GM12878 (cell line): ENCODE results near the gene GYPC. TPM values are rescaled to one million over a fixed set of nuclear protein-coding genes. Genes with fewer than 3 reads are reported as not detected.

Experiments
- ATAC-seq: fragments of 200-7000 bp; cut with Tn5 transposase; 3 replicates; pipeline ENCODE4 v1.9.1; 2020; ENCODE audit warnings: mild to moderate bottlenecking, moderate library complexity
- BruUV-seq: library from RNA; stranded (reverse); fragments of 400-500 nt; replicated peaks from 2 replicates; lab custom pipeline; 2021; lab: Mats Ljungman, UMichigan
- CTCF ChIA-PET: fragments of 300-600 bp; sonication (Branson Sonifier 250); formaldehyde crosslinking; extraction: SDS; loops from one replicate; lab custom pipeline; 2021; ENCODE audit warnings: inconsistent platforms; lab: Yijun Ruan, JAX
- POLR2A ChIA-PET: fragments of 350-600 bp; formaldehyde crosslinking; extraction: SDS; loops from one replicate; lab custom pipeline; 2021; ENCODE audit warnings: inconsistent platforms; lab: Charles Lee
- RAD21 ChIA-PET: fragments of 300-600 bp; sonication (Branson Sonifier 250); formaldehyde crosslinking; loops from one replicate; lab custom pipeline; 2023; ENCODE audit warnings: antibody characterized with exemption; ENCODE audit not compliant: unreplicated experiment; lab: Charles Lee
- SMC1A ChIA-PET: fragments of 300-600 bp; sonication (Branson Sonifier 250); formaldehyde crosslinking; loops from one replicate; lab custom pipeline; 2023; ENCODE audit not compliant: unreplicated experiment, uncharacterized antibody; lab: Charles Lee
- DNase-seq: peaks from one replicate; pipeline ENCODE4 v3.0.0-alpha.2; 2011; ENCODE audit warnings: low read depth, low spot score
- FAIRE-seq: peaks from 3 replicates; lab custom pipeline; 2011; peaks lifted over from hg19 to GRCh38; lab: Jason Lieb, UNC
- H2AFZ ChIP-seq: 2 replicates; pipeline ENCODE4 v1.6.0; 2011; ENCODE audit warnings: low read depth, low read length, control low read depth; ENCODE audit not compliant: control insufficient read depth
- H3K27ac ChIP-seq: 2 replicates; pipeline ENCODE4 v1.5.1; 2011; ENCODE audit warnings: control low read depth; ENCODE audit not compliant: control insufficient read depth, insufficient read depth
- H3K27me3 ChIP-seq, 2 experiments: replicated peaks in 1 of 2; 2 replicates each; pipeline versions ENCODE4 v1.6.0 to v1.6.1; 2011; ENCODE audit warnings: low read length in 1 of 2; ENCODE audit not compliant: control insufficient read depth in 2 of 2, insufficient read depth in 2 of 2
- H3K36me3 ChIP-seq, 2 experiments: 2 replicates each; pipeline ENCODE4 v1.5.1; 2011; ENCODE audit warnings: low read length in 1 of 2; ENCODE audit not compliant: control insufficient read depth in 2 of 2, insufficient read depth in 2 of 2
- H3K4me1 ChIP-seq: 2 replicates; pipeline ENCODE4 v1.6.1; 2011; ENCODE audit warnings: mild to moderate bottlenecking, low read length, moderate library complexity, mixed read lengths; ENCODE audit not compliant: control insufficient read depth, insufficient read depth
- H3K4me2 ChIP-seq: 2 replicates; pipeline ENCODE4 v1.6.0; 2011; ENCODE audit warnings: control low read depth; ENCODE audit not compliant: control insufficient read depth, insufficient read depth
- H3K4me3 ChIP-seq: fragments of 200-600 bp; sonication (generic); 2 replicates; pipeline ENCODE4 v1.5.1; 2016
- H3K79me2 ChIP-seq: 2 replicates; pipeline ENCODE4 v1.6.0; 2011; ENCODE audit warnings: low read length; ENCODE audit not compliant: control insufficient read depth, insufficient read depth
- H3K9ac ChIP-seq: 2 replicates; pipeline ENCODE4 v1.8.0; 2011; ENCODE audit warnings: low read length, control low read depth, mixed read lengths; ENCODE audit not compliant: control insufficient read depth, insufficient read depth
- H3K9me3 ChIP-seq: replicated peaks from 3 replicates; pipeline ENCODE4 v1.5.1; 2011; ENCODE audit warnings: mild to moderate bottlenecking, low read length; ENCODE audit not compliant: control insufficient read depth, insufficient read depth
- H4K20me1 ChIP-seq: 2 replicates; pipeline ENCODE4 v1.6.0; 2011; ENCODE audit not compliant: control insufficient read depth, insufficient read depth
- CBFB ChIP-seq: IDR thresholded peaks from 2 replicates; pipeline ENCODE4 v1.6.1; 2016; ENCODE audit warnings: antibody characterized with exemption, low read depth
- EED ChIP-seq: sonication (generic); IDR thresholded peaks from 2 replicates; pipeline ENCODE4 v1.6.1; 2016; ENCODE audit warnings: antibody characterized with exemption, low read depth
- ELK1 ChIP-seq: IDR thresholded peaks from 2 replicates; pipeline ENCODE4 v1.6.1; 2012; ENCODE audit warnings: low read depth, low read length, improper control_type of control experiment
- HCFC1 ChIP-seq: fragments of 150-350 bp; IDR thresholded peaks from 2 replicates; pipeline ENCODE4 v1.6.1; 2014; ENCODE audit warnings: low read length
- HDGF ChIP-seq: fragments of 450-650 bp; IDR thresholded peaks from 2 replicates; pipeline ENCODE4 v1.6.1; 2016; ENCODE audit warnings: antibody characterized with exemption
- HSF1 ChIP-seq: fragments of 150-350 bp; IDR thresholded peaks from 2 replicates; pipeline ENCODE4 v1.6.1; 2014; ENCODE audit warnings: mild to moderate bottlenecking, low read depth, low read length
- KLF5 ChIP-seq: fragments of 450-650 bp; IDR thresholded peaks from 2 replicates; pipeline ENCODE4 v1.6.1; 2014; ENCODE audit warnings: mild to moderate bottlenecking; ENCODE audit not compliant: partially characterized antibody
- MTA3 ChIP-seq: IDR thresholded peaks from 2 replicates; pipeline ENCODE4 v1.6.1; 2012; ENCODE audit warnings: low read length, inconsistent platforms, borderline replicate concordance
- NBN ChIP-seq: fragments of 450-650 bp; IDR thresholded peaks from 2 replicates; pipeline ENCODE4 v1.6.1; 2016
- NFYB ChIP-seq: IDR thresholded peaks from 2 replicates; pipeline ENCODE4 v1.6.1; 2011; ENCODE audit warnings: low read depth, mild to moderate bottlenecking, low read length, improper control_type of control experiment, moderate library complexity; ENCODE audit not compliant: insufficient read depth
- SIX5 ChIP-seq: IDR thresholded peaks from 2 replicates; pipeline ENCODE4 v1.6.1; 2011; ENCODE audit warnings: mild to moderate bottlenecking, low read depth, low read length, moderate library complexity; ENCODE audit not compliant: severe bottlenecking
- STAT3 ChIP-seq: IDR thresholded peaks from 2 replicates; pipeline ENCODE4 v1.6.1; 2011; ENCODE audit warnings: low read depth, low read length, improper control_type of control experiment
- TARDBP ChIP-seq: IDR thresholded peaks from 2 replicates; pipeline ENCODE4 v1.6.1; 2016; ENCODE audit warnings: borderline replicate concordance
- YBX1 ChIP-seq: fragments of 450-650 bp; IDR thresholded peaks from 2 replicates; pipeline ENCODE4 v1.6.1; 2016; ENCODE audit warnings: antibody characterized with exemption
- WGBS: methylation state at CpG from one replicate; pipeline ENCODE4 v1.1.6; 2016; ENCODE audit warnings: low lambda C conversion rate; ENCODE audit not compliant: insufficient replicate concordance, insufficient coverage; ENCODE audit errors: missing lambda C conversion rate; 5-methylcytosine and 5-hydroxymethylcytosine counted together
- in situ Hi-C: fragments of 300-500 bp; cut with MboI; formaldehyde crosslinking; loops from 9 replicates; pipeline ENCODE4 v1.14.3; 2018; ENCODE audit warnings: mixed read lengths
- intact Hi-C: fragments of 100-400 bp; cut with micrococcal nuclease; formaldehyde crosslinking; loops from one replicate; pipeline ENCODE4 v1.14.2; 2022; ENCODE audit not compliant: unreplicated experiment
- polyA plus RNA-seq, 11 experiments: library from polyadenylated mRNA; depleted of rRNA in 4 of 11; unstranded in 6 of 11; stranded (reverse) in 5 of 11; fragments of >200 nt; fragmentation: Nextera tagmentation in 4 of 11; fragmentation: Illumina TruSeq in 1 of 11; extraction: Ambion mirVana in 4 of 11; extraction: Trizol in 1 of 11; gene quantifications; 1 replicate in 1 of 11; 2 replicates in 10 of 11; pipeline versions ENCODE4 v1.2.1 to v1.2.3, GENCODE V29; 2011 to 2016; ENCODE audit warnings: inconsistent platforms in 2 of 11, missing spikeins in 2 of 11, low read depth in 1 of 11
- total RNA-seq, 4 experiments: library from RNA; depleted of rRNA in 3 of 4; stranded (reverse); fragments of >200 nt in 3 of 4; fragmentation: Illumina TruSeq in 1 of 4; extraction: Trizol in 1 of 4; gene quantifications; 2 replicates each; pipeline versions ENCODE4 v1.2.1 to v1.2.3, GENCODE V29; 2013 to 2021
- TF ChIP-seq, protein P1 (sequence below): fragments of 450-650 bp; IDR thresholded peaks from 2 replicates; pipeline ENCODE4 v1.6.1; 2017; ENCODE audit warnings: mild to moderate bottlenecking

Gene GYPC
- total and polyA plus RNA-seq, 10 of the 15 experiments (the other 5 are each of a cell fraction or from before 2014, with no cell fraction given), result 26.2 to 150 (median 81.4) TPM

DNA sequence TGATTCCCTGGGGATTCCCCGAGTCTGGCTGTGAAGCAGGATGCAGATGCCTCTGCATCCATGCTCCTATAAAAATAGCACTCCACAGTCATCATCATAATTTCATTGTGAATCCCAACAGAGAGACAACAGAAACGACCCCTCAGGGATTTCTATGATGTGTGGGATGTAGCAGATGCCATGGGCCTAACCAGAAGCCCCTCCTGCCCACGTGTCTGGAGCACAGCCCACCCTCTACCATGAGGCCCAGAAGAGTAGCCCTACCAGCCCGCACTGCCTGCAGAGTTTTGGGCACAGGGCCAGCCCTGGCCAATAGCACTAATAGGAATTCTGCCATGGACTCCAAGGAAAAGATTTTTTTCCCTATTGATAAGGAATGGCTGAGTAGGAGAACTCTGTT is 66.6 kb downstream of the GYPC start:
- ChIA-PET CTCF (no interaction called here), POLR2A (no interaction called here), SMC1A (no interaction called here), RAD21 (no interaction called here)
- FAIRE-seq (no peak), DNase-seq (no peak), ATAC-seq (no peak)
- H3K79me2 ChIP-seq, result no peaks in the 10 kb centered on the region
- H2AFZ ChIP-seq, result no peak overlapping the region
- no peak overlapping the region for H3K9ac ChIP-seq
- intact Hi-C loops, result no loop called here
- H3K4me3 ChIP-seq, result no peak overlapping the region
- in situ Hi-C loops, result no loop called here
- BruUV-seq, result no TSS peak
- no peaks in the 10 kb centered on the region for H3K36me3 ChIP-seq
- H4K20me1 ChIP-seq, result no peaks in the 10 kb centered on the region
- no peak overlapping the region for H3K4me2 ChIP-seq
- peaks cover 3% of the 10 kb centered on the region; the same call in 1 of the 3 replicates for H3K9me3 ChIP-seq
- WGBS, result 6% methylated on average over 4 of the region's 4 CpGs
- no peak for TF ChIP-seq HSF1
- no peaks in the 10 kb centered on the region for H3K27me3 ChIP-seq
- H3K4me1 ChIP-seq, result no peaks in the 10 kb centered on the region
- no peak overlapping the region for H3K27ac ChIP-seq

- ChIA-PET CTCF (no interaction called here), RAD21 (no interaction called here), POLR2A (no interaction called here), SMC1A (no interaction called here)
- FAIRE-seq (no peak), ATAC-seq (no peak), DNase-seq (no peak)
- H3K9me3 ChIP-seq, result peaks cover 3% of the 10 kb centered on the region; the same call in 1 of the 3 replicates
- no peaks in the 10 kb centered on the region for H3K4me1 ChIP-seq
- no peak overlapping the region for H2AFZ ChIP-seq
- BruUV-seq, result no TSS peak
- H3K9ac ChIP-seq, result no peak overlapping the region
- no peak overlapping the region for H3K4me3 ChIP-seq
- H3K36me3 ChIP-seq, result no peaks in the 10 kb centered on the region
- intact Hi-C loops, result no loop called here
- no peaks in the 10 kb centered on the region for H3K79me2 ChIP-seq
- no peaks in the 10 kb centered on the region for H3K27me3 ChIP-seq
- WGBS, result 4% methylated on average over 2 of the region's 2 CpGs
- H3K4me2 ChIP-seq, result no peak overlapping the region
- in situ Hi-C loops, result no loop called here
- no peak overlapping the region for H3K27ac ChIP-seq
- no peaks in the 10 kb centered on the region for H4K20me1 ChIP-seq
- TF ChIP-seq STAT3 (no peak), HCFC1 (no peak), ELK1 (no peak), NBN (no peak), SIX5 (no peak), EED (no peak), NFYB (no peak), MTA3 (no peak), YBX1 (no peak), HDGF (no peak), CBFB (no peak), KLF5 (no peak), TARDBP (no peak)
- TF ChIP-seq, protein P1, sequence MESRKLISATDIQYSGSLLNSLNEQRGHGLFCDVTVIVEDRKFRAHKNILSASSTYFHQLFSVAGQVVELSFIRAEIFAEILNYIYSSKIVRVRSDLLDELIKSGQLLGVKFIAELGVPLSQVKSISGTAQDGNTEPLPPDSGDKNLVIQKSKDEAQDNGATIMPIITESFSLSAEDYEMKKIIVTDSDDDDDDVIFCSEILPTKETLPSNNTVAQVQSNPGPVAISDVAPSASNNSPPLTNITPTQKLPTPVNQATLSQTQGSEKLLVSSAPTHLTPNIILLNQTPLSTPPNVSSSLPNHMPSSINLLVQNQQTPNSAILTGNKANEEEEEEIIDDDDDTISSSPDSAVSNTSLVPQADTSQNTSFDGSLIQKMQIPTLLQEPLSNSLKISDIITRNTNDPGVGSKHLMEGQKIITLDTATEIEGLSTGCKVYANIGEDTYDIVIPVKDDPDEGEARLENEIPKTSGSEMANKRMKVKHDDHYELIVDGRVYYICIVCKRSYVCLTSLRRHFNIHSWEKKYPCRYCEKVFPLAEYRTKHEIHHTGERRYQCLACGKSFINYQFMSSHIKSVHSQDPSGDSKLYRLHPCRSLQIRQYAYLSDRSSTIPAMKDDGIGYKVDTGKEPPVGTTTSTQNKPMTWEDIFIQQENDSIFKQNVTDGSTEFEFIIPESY, result no peak
Measured at GRCh38 chr2:126723281-126723815, 67.4 kb downstream of the GYPC start.
